Heart right ventricle (tissue), 16 donors: ENCODE data around the gene LRP1-AS. TPM values are rescaled to one million over a fixed set of nuclear protein-coding genes. Genes with fewer than 3 reads are reported as not detected.

Experiments
- ATAC-seq, 8 donors: fragments of 200-7000 bp; cut with Tn5 transposase; one replicate each; pipeline ENCODE4 v1.9.1; 2020; ENCODE audit warnings: mild to moderate bottlenecking in 8 of 8, moderate library complexity in 8 of 8, moderate number of reproducible peaks in 1 of 8
- DNase-seq, 2 donors: peaks; one replicate each; pipeline ENCODE4 v3.0.0-alpha.2; 2020
- H3K27ac ChIP-seq, 10 donors: fragments of 200-600 bp; sonication (generic) in 2 of 10; one replicate each; pipeline versions ENCODE4 v1.5.0 to v1.8.0; 2020 to 2022; ENCODE audit warnings: mild to moderate bottlenecking in 3 of 10
- H3K27me3 ChIP-seq, 7 donors: fragments of 200-600 bp; one replicate each; pipeline ENCODE4 v1.8.0; 2021 to 2022; ENCODE audit warnings: mild to moderate bottlenecking in 2 of 7
- H3K36me3 ChIP-seq, 9 donors: fragments of 200-600 bp; sonication (generic) in 1 of 9; one replicate each; pipeline versions ENCODE4 v1.5.0 to v1.8.0; 2020 to 2022; ENCODE audit warnings: mild to moderate bottlenecking in 2 of 9
- H3K4me1 ChIP-seq, 9 donors: fragments of 200-600 bp; sonication (generic) in 1 of 9; one replicate each; pipeline versions ENCODE4 v1.5.0 to v1.8.0; 2020 to 2022; ENCODE audit warnings: mild to moderate bottlenecking in 4 of 9
- H3K4me3 ChIP-seq, 10 donors: fragments of 200-600 bp; sonication (generic) in 2 of 10; one replicate each; pipeline versions ENCODE4 v1.5.0 to v1.8.0; 2020 to 2022; ENCODE audit warnings: mild to moderate bottlenecking in 7 of 10, moderate library complexity in 2 of 10
- H3K9me3 ChIP-seq, 11 donors: fragments of 200-600 bp in 10 of 11; sonication (generic) in 2 of 11; one replicate each; pipeline versions ENCODE4 v1.5.0 to v1.8.0; 2013 to 2022; ENCODE audit warnings: mild to moderate bottlenecking in 2 of 11, control low read depth in 1 of 11, moderate library complexity in 1 of 11
- CTCF ChIP-seq, 9 donors: fragments of 200-600 bp; sonication (generic) in 2 of 9; IDR thresholded peaks; one replicate each; pipeline versions ENCODE4 v1.5.0 to v1.8.0; 2021 to 2022; ENCODE audit warnings: antibody characterized with exemption in 9 of 9, mild to moderate bottlenecking in 5 of 9, moderate library complexity in 1 of 9
- WGBS, 2 donors: extraction: QIAGEN DNeasy Blood & Tissue Kit; methylation state at CpG; one replicate each; pipeline ENCODE4 v1.1.7; 2013; ENCODE audit warnings: inconsistent platforms in 1 of 2; 5-methylcytosine and 5-hydroxymethylcytosine counted together
- intact Hi-C, 10 donors: fragments of 100-400 bp; cut with DNase I; formaldehyde crosslinking; loops; one replicate each; pipeline versions ENCODE4 v1.11.1 to v1.14.2; 2022
- polyA plus RNA-seq, 2 donors: library from polyadenylated mRNA; stranded (reverse); fragments of 200-250 nt; gene quantifications; one replicate each; pipeline ENCODE4 v1.2.3, GENCODE V29; 2013
- total RNA-seq, 10 donors: library from RNA; stranded (reverse); fragmentation: NEBNext Ultra II Directional in 3 of 10; extraction: Animal tissue kit (Norgen Biotek cat#: 25700) in 3 of 10; gene quantifications; one replicate each; pipeline versions ENCODE4 v1.2.1 to v1.2.4, GENCODE V29; 2021 to 2023
- donor health status: Arrhythmogenic right ventricular cardiomyopathy.
- donor health status: ischemic (EF 13 %, LVEDD 7.1; RV severe dilation, severe dysfunction).
- donor health status: healthy with polysubstance abuse.
- donor health status: DM: no; HTN: yes; CAD: no.
- donor health status: DM: no; HTN: no; CAD: no.
- donor health status: ischemic (EF 25% LVEDD 6.9; RV normal size, moderate dysfunction).
- donor health status: ischemic (EF 25% LVEDD 5.7; RV mildly dilated, moderate dysfunction).
- donor health status: healthy.
- donor health status: DM: yes; HTN: yes; CAD: no.
- donor health status: Ischemic cardiomyopathy.
- donor health status: ischemic (EF 35%, LVEDD 5.7; RV mildly dilated, moderate dysfunction).
- donor health status: nonischemic (EF 11% LVEDD 7.7; RV severe dilation, severe dysfunction).
- donor health status: DM: yes; HTN: yes; CAD: no.
- donor health status: PGD.
- donor health status: ischemic (EF 29% LVEDD 5.4; RV normal size, mild dysfunction).
- donor health status: nonischemic (EF 23%, LVEDD 6.1; RV moderate dilation, normal function).

The LRP1-AS gene
- total and polyA plus RNA-seq, 12 donors = not detected

GRCh38 chr12:57135527-57136326, 11.7 kb downstream of the LRP1-AS start:
- 26 to 28% methylated on average over 18 of the region's 18 CpGs for WGBS, 2 donors
- peaks cover 20 to 100% (median 94%) of the 10 kb centered on the region in 9 donors for H3K4me1 ChIP-seq
- H3K27me3 ChIP-seq = no peaks in the 10 kb centered on the region
- TF ChIP-seq CTCF (IDR thresholded peaks at IDR 0.05) = no peak
- H3K27ac ChIP-seq = peak overlapping the region; percentile 58 to 100 (median 98)
- intact Hi-C loops = no loop called here
- H3K4me3 ChIP-seq = peak overlapping the region in 7 of 10 donors; percentile 5 to 28 (median 17)
- ATAC-seq (peak; percentile 45 to 73 (median 61)), DNase-seq (peak; percentile 80)
- H3K36me3 ChIP-seq = peaks cover 0 to 28% (median under 1%) of the 10 kb centered on the region in 9 donors
- no peaks in the 10 kb centered on the region for H3K9me3 ChIP-seq

- H3K4me3 ChIP-seq = peak overlapping the region in 2 of 10 donors; percentile 0 to 17
- DNase-seq (no peak), ATAC-seq (no peak)
- peak overlapping the region; percentile 56 to 100 (median 98) for H3K27ac ChIP-seq
- H3K27me3 ChIP-seq = no peaks in the 10 kb centered on the region
- no peaks in the 10 kb centered on the region for H3K9me3 ChIP-seq
- intact Hi-C loops = no loop called here
- peaks cover 20 to 100% (median 95%) of the 10 kb centered on the region in 9 donors for H3K4me1 ChIP-seq
- H3K36me3 ChIP-seq = peaks cover 0 to 20% (median 0%) of the 10 kb centered on the region in 9 donors
- 68 to 70% methylated on average over 9 of the region's 9 CpGs for WGBS, 2 donors
- TF ChIP-seq CTCF (IDR thresholded peaks at IDR 0.05) = no peak
Observed at GRCh38 chr12:57134949-57135348, 12.5 kb downstream of the LRP1-AS start.

GRCh38 chr12:57133916-57134315, 13.5 kb downstream of the LRP1-AS start:
- intact Hi-C loops = no loop called here
- H3K4me1 ChIP-seq = peaks cover 20 to 100% (median 89%) of the 10 kb centered on the region in 9 donors
- ATAC-seq = peak; percentile 21 to 80 (median 45)
- H3K9me3 ChIP-seq = no peaks in the 10 kb centered on the region
- H3K36me3 ChIP-seq = peaks cover 0 to 10% (median 0%) of the 10 kb centered on the region in 9 donors
- DNase-seq = peak in 1 of 2 donors; percentile 78
- H3K27me3 ChIP-seq = peaks cover 0 to 9% (median 0%) of the 10 kb centered on the region in 7 donors
- H3K4me3 ChIP-seq = peak overlapping the region in 4 of 10 donors; percentile 18 to 98 (median 86)
- whole genome bisulfite sequencing, 2 donors = 18 to 35% methylated on average over 6 of the region's 6 CpGs
- no peak for TF ChIP-seq CTCF (IDR thresholded peaks at IDR 0.05)
- peak overlapping the region; percentile 59 to 100 (median 98) for H3K27ac ChIP-seq

GRCh38 chr12:57133013-57133569, 14.3 kb downstream of the LRP1-AS start:
- 70 to 74% methylated on average over 3 to 4 of the region's 4 CpGs for WGBS, 2 donors
- no peaks in the 10 kb centered on the region for H3K9me3 ChIP-seq
- H3K36me3 ChIP-seq = peaks cover 0 to 6% (median 0%) of the 10 kb centered on the region in 9 donors
- no peak for TF ChIP-seq CTCF (IDR thresholded peaks at IDR 0.05)
- peaks cover 20 to 96% (median 80%) of the 10 kb centered on the region in 9 donors for H3K4me1 ChIP-seq
- peak overlapping the region in 9 of 10 donors; percentile 75 to 100 (median 99) for H3K27ac ChIP-seq
- ATAC-seq (no peak), DNase-seq (no peak)
- H3K27me3 ChIP-seq = peaks cover 0 to 15% (median 0%) of the 10 kb centered on the region in 7 donors
- intact Hi-C loops = no loop called here
- peak overlapping the region in 8 of 10 donors; percentile 18 to 99 (median 80) for H3K4me3 ChIP-seq
